Stromal cell of bone marrow (primary cell): ENCODE data around the gene HPN.

Source experiments
- DNase-seq: peaks from one replicate; pipeline ENCODE4 v3.0.0-alpha.2; 2012; ENCODE audit warnings: low read depth

HPN gene

GRCh38 chr19:35105411-35106290 lies 64.1 kb downstream of the HPN start:
- DNase-seq: no peak

- DNase-seq: no peak
These were observed 64.7 kb downstream of the HPN start for GRCh38 chr19:35106291-35106583.

- no peak for DNase-seq
These were observed 65.5 kb downstream of the HPN start for GRCh38 chr19:35106898-35107541.

- peak; percentile 34 for DNase-seq
These were observed 66.0 kb downstream of the HPN start for GRCh38 chr19:35107545-35107944.

GRCh38 chr19:35108730-35109129 lies 67.2 kb downstream of the HPN start:
- no peak for DNase-seq

GRCh38 chr19:35109395-35110112 lies 68.0 kb downstream of the HPN start:
- no peak for DNase-seq

GRCh38 chr19:35110974-35111373 lies 69.5 kb downstream of the HPN start:
- no peak for DNase-seq

DNA sequence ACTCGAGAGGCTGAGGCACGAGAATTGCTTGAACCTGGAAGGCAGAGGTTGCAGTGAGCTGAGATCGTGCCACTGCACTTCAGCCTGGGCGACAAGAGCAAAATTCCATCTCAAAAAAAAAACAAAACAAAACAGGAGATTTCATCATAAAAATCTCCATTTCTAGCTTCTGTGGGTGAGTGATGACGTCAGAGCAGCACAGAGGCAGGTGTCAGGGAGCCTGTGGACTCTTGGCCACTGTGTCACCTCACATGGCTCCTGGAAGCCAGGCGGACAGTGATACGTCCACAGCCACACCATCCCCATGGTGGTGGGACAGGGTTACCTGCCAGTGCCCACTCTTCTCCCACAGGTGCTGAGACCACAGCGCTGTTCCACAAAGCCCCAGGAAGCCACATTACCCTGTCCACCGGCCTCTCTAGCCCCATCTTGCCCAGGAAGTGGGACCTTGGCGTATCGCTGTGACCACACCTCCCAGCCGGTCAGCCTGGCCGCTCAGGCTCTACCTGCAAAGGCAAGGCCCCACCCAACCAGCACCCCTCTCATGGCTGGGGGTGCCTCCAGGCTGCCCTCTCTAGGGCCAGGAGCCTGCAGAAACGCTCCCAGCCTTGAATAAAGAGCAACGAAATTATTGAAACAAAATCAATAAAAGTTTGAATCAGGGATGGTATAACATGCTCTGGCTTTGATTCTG lies 71.6 kb downstream of the HPN start:
- DNase-seq: no peak

GRCh38 chr19:35114353-35115176 lies 73.0 kb downstream of the HPN start:
- DNase-seq: no peak

DNA sequence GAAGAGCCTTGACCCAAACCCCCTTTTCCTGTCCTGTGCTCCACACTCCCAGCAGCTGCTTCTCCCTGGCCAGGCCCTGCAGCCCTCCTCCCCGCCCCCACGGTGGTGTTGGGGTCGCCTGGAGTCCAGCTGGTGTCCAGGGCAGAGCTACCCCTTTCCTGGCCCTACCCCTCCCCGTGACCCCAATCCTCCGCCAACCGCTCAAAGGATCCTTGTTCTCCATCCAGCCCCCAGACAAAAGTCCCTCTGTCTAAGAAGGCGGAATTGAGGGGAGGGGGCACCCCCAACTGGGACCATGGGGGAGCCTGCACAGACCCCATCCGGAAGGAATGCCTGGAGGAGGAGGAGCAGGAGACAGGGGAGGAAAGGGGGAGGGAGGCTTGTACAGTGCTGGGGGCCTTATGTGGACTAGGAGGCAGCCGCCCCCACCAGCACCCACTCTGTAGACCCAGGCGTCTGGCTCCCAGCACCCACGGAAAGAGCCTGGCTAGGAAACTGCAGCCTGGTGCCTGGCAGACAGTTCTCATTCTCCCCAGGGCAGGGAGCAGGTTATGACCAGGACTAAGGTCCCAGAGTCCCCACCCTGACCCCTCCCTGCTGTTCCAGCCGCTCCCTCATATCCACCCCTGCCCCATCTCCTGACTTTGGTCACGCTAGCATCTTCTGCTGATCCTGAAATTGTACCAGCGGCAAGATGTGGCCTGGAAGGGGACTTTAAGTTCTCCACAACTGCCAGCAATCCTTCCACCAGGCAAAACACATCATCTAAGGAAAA lies 73.8 kb downstream of the HPN start, which contains the start of gene FXYD3:
Gene FXYD3, plus strand, starts transcription at position 647 of the 775 bp plus-strand sequence. CDS start 3,554 bp downstream, outside the sequence.
- DNase-seq: no peak
